ENCODE data around the gene GPR135. TPM values are rescaled to one million over a fixed set of nuclear protein-coding genes. Genes with fewer than 3 reads are reported as not detected.
A peak's percentile ranks its signal among the peaks of the same experiment; 100 is the strongest.

Gene GPR135
- total RNA-seq, 1 donor from 2014 or later = 0.40 TPM

DNA sequence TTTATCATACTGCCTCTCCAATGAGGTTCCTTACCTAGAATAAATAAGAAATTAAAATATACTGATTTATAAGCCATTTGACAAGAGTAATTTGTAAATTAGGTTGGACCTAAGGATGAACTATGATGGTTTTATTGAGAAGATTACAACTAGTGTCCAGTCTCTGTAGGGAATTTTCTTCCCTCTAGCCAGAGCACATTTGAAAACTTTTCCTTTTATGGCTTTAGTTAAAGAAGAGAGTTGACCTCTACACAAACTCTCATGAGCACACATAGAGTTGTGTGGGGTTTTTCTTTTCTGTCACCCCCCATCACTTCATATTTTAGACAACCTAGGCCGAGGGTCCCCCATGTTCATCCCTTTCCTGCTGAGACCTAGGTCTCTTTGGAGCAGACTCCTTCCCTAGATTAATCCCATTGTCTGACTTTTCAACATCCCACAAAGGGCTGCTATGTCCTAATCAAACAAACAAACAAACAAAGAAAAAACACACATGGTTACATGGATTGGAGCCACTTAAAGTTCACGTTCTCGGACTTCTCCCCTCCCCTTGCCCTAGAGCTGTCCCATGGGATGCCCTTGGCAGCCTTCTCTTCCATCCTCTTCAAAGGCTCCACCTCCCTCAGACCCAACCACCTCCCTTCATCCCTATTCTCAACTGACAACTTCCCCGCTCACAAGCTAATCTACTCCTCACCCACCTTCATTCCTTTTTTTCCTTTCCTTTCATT lies 40.7 kb downstream of the GPR135 start:
- no peak for DNase-seq (ENCODE audit: low read depth in 2 of 2)

DNA sequence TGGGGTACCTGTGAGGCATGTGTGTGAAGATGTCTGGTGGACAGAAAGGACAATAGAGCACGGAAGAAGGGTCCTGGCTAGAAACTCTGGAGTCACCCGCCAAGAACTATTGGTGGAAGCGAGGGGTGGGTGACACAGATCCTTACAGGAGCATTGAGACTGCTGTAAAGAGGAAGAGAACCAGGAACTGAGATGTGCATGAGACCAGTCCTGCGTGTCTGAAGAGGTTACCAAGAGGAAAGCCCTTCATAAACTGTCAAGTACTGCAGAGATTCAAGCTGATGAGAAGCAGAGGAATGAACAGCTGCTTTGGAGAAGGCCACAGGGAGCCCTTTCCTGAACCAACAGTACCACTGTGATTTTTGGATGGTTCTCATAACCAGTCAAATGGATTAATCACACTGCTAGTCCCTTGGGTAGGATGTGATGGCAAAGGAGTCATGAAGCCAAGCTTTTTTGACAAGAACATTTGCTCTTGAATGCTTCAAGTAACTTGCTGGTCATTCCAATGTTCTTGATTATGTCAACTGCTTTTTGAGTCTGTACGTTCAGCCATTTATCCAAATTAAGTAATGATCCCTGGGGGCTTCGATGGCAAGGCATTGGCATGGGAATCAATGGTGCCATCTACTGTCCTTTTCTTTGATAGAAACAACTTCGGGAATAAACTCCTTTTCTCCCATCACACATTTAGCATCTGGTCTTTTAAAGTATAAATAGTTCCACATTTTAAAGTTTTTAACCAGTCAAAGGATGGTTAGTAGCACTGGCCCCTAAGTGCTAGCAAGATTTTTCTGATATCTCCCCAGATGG lies 42.9 kb downstream of the GPR135 start:
- DNase-seq (ENCODE audit: low read depth in 2 of 2) = peak; percentile 8 to 52

DNA sequence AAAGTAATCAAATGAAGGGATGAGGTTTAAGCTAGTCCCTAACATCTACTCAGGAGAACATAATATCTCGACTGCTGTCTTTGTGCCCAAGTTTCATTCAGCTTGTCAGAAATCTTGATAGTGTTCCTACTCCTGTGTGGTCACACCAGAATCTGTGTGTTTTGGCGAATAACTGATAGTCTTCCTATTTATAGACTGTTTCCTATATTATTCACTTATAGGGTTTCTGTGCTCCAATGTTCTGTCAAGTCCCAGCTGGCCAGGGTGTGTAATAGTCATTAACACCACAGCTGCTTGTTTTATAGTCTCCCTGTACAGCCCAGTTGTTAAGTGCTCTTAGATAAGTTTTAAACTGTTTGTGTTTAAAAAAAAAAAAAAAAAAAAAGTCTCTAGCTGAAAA lies 45.9 kb downstream of the GPR135 start:
- no peak for DNase-seq (ENCODE audit: low read depth in 2 of 2)

DNA sequence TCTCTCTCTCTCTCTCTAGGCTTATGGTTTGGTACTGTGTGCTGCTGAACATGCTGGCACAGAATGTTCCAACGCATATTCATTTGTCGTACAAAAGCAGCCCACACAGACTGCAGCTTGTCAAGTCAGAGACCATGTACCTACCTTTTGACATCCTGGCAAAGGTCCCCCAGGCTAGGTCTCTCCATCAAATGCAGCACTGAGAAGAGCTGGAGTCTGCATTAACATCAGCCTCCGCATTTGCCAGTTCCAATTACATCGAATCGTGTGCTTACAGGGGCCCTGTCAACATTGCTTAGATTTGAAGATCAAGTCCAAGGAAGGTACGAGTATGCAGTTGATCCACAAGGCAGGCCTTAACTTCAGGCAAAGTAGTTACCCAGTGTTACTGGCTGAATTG lies 47.9 kb downstream of the GPR135 start:
- no peak for DNase-seq (ENCODE audit: low read depth in 2 of 2)

DNA sequence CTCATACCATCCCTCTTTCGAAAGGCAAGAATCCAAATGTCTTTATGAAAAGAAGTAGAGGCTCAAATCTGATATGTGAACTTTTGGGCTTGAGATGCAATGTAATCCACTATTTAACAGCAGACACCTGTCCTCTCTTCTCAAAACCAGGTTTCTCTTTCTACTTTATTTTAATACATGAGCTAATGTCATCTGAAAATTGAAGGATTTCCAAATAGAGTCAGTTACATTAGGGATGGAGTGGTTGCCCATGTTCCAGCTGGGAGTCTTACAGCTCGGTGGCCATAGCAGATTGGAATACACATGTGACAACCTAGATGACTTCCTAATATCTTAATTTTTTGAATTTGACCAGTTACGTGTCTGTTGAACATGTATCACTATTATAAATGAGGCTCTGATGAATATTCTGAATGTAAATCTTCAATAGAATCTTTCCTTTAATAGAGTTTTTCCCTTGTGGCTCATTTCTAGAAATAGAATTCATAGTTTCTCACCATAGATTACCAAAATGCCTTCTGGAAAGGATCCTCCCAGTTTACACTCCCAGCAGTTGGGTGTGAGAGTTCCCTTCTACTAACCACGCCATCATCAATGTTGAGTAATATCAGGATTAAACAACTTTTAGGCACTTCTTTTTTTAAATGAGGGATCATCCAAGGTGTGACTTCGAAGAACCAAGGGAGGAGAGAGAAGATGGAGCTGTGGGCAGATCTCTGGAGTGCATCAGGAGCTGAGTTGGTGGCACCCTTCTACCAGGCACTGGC lies 49.2 kb downstream of the GPR135 start:
- DNase-seq (ENCODE audit: low read depth in 2 of 2) = no peak

Other genes starting within 250 kb of the GPR135 start
- gene L3HYPDH, start 19.0 kb upstream of the GPR135 start, total RNA-seq = 11.8 and 15.1 TPM in 2 replicates
- 35.7 and 40.5 TPM in 2 replicates for gene JKAMP, start 19.1 kb upstream of the GPR135 start, total RNA-seq
- gene CCDC175, start 111.4 kb upstream of the GPR135 start, total RNA-seq = not detected in 2 replicates